GM19025 (cell line): ENCODE measurements around the gene TAF4.
"Not testable (repeated sequence)": the region's sequence is repeated elsewhere in the genome, so short reads cannot be mapped to it uniquely, and the experiment has no call there.

Experiments used
- ATAC-seq: cut with Tn5 transposase; IDR thresholded peaks from one replicate; pipeline ENCODE4 v1.9.1; 2021; ENCODE audit warnings: mild to moderate bottlenecking, low read depth, moderate library complexity; ENCODE audit not compliant: unreplicated experiment

TAF4 gene

GRCh38 chr20:61982951-61983315 lies 82.7 kb downstream of the TAF4 start:
- ATAC-seq: no peak

- ATAC-seq: no peak
Observed at GRCh38 chr20:61982191-61982950, 83.3 kb downstream of the TAF4 start.

- ATAC-seq: not testable (repeated sequence)
Observed at GRCh38 chr20:61981691-61982090, 84.0 kb downstream of the TAF4 start.

- ATAC-seq: no peak
Observed at GRCh38 chr20:61980647-61981583, 84.8 kb downstream of the TAF4 start.

GRCh38 chr20:61979701-61980635 lies 85.7 kb downstream of the TAF4 start:
- no peak for ATAC-seq

- no peak for ATAC-seq
Observed at GRCh38 chr20:61979090-61979489, 86.6 kb downstream of the TAF4 start.

GRCh38 chr20:61978491-61978890 lies 87.2 kb downstream of the TAF4 start:
- ATAC-seq: no peak

GRCh38 chr20:61977419-61977786 lies 88.3 kb downstream of the TAF4 start:
- ATAC-seq: no peak

GRCh38 chr20:61976644-61977418 lies 88.8 kb downstream of the TAF4 start:
- ATAC-seq: no peak

- no peak for ATAC-seq
Observed at GRCh38 chr20:61976263-61976643, 89.4 kb downstream of the TAF4 start.

- no peak for ATAC-seq
Observed at GRCh38 chr20:61975407-61976129, 90.1 kb downstream of the TAF4 start.

GRCh38 chr20:61974357-61974665 lies 91.4 kb downstream of the TAF4 start:
- no peak for ATAC-seq

- no peak for ATAC-seq
Observed at GRCh38 chr20:61973515-61974356, 91.9 kb downstream of the TAF4 start.

- no peak for ATAC-seq
Observed at GRCh38 chr20:61972636-61973508, 92.8 kb downstream of the TAF4 start.

- ATAC-seq: not testable (repeated sequence)
Observed at GRCh38 chr20:61971595-61971994, 94.1 kb downstream of the TAF4 start.

- no peak for ATAC-seq
Observed at GRCh38 chr20:61970357-61970756, 95.3 kb downstream of the TAF4 start.

- no peak for ATAC-seq
Observed at GRCh38 chr20:61969806-61970205, 95.9 kb downstream of the TAF4 start.

- no peak for ATAC-seq
Observed at GRCh38 chr20:61968932-61969331, 96.7 kb downstream of the TAF4 start.
